ENCODE results near the gene PRDM16. TPM values are rescaled to one million over a fixed set of nuclear protein-coding genes. Genes with fewer than 3 reads are reported as not detected.

PRDM16 gene
- total RNA-seq, 1 donor from 2014 or later, result 0.13 TPM

- no peak for DNase-seq (ENCODE audit: low read depth, low spot score)
Observed at GRCh38 chr1:3259020-3259419, 190.0 kb downstream of the PRDM16 start.

- DNase-seq (ENCODE audit: low read depth, low spot score), result no peak
Observed at GRCh38 chr1:3261007-3261968, 192.3 kb downstream of the PRDM16 start.

DNA sequence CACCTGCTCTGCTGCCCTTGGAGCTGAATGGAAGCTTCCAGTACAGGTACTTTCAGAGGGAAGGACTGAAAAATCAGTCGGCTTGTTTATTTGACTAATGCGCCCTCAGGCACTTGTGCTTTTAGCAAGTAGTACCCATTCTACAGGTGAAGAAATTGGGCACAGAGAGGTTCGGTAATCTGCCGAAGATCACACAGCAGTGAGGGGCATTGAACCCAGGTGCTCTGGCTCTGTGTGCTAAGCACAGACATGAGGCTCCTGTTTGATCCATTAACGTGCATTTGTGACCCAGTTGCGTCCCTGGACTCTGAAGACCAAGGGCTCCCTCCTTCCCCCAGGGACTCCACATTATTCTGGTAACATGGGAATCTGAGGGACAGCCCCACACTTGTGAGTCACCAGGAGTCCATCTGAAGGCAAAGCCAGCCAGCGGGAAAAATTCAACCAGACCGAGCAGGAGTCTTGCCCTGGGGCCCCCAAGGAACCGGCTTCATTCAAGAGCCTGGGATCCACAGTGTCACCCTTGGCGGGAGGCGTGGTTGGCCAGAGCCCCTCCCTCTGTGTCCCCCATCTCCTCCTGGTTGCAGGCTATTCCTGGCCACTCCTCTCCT lies 193.1 kb downstream of the PRDM16 start:
- DNase-seq (ENCODE audit: low read depth, low spot score), result no peak

DNA sequence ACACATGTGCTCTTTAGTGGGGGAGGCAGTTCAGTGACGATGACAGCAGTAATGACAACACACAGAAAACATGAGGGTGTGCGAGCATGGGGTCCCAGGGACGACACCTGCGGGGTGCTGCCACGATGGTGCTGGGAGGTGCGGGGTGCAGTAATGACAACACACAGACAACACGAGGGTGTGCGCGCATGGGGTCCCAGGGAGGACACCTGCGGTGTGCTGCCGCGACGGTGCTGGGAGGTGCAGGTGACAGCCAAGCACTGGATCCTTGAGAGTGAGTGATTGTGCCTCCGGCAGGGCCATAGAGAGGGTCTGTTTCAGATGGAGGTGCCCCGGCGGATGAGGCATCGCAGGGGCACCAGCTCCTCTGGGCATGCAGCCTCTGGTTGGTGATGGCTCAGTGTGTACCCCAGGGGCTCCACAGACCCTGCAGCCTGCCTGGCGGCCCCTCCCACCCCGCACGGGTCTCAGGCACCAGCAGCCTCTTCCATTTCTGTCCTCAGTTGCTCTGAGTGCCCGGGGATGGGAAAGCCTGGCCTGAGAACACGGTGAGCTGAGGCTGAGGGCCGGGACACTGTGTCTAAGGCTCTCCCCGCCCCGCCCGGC lies 193.8 kb downstream of the PRDM16 start:
- DNase-seq (ENCODE audit: low read depth, low spot score), result no peak

DNA sequence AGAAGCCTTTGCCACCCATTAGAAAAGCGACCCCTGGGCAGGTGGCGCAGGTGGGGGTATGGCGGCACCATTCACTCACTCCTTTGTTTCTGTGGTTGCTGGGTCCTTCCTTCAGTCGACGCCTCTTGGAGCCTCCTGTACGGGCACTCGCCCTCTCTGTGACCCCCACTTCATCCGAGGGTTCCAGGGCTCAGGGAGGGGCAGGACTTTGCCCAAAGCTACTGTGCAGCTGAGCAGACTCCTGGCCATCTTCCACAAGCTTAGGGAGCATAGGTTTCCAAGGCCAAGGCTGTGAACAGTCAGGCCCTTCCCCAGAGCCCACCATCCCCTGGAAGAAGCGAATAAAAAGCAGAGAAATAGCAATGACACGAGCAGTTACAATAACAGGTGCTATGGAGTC lies 194.8 kb downstream of the PRDM16 start:
- no peak for DNase-seq (ENCODE audit: low read depth, low spot score)

DNA sequence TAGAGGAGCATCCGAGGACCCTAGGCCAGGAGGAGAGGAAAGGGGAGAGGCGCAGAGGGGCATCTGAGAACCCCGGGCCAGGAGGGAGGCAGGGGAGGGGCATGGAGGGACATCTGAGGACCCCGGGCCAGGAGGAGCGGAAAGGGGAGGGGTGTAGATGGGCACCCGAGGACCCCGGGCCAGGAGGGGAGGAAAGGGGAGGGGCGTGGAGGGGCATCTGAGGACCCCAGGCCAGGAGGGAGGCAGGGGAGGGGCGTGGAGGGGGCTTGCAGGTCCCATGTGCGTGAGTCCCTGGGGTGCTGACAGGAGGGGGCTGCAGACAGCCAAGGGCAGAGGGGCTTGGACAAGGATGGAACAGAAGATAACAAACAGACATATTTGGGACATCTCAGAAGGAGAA lies 195.5 kb downstream of the PRDM16 start:
- no peak for DNase-seq (ENCODE audit: low read depth, low spot score)

GRCh38 chr1:3265835-3266805 lies 197.1 kb downstream of the PRDM16 start:
- DNase-seq (ENCODE audit: low read depth, low spot score), result no peak

GRCh38 chr1:3266870-3267549 lies 198.0 kb downstream of the PRDM16 start:
- DNase-seq (ENCODE audit: low read depth, low spot score), result no peak

GRCh38 chr1:3267550-3268270 lies 198.7 kb downstream of the PRDM16 start:
- DNase-seq (ENCODE audit: low read depth, low spot score), result no peak

- no peak for DNase-seq (ENCODE audit: low read depth, low spot score)
Observed at GRCh38 chr1:3268281-3268680, 199.3 kb downstream of the PRDM16 start.

DNA sequence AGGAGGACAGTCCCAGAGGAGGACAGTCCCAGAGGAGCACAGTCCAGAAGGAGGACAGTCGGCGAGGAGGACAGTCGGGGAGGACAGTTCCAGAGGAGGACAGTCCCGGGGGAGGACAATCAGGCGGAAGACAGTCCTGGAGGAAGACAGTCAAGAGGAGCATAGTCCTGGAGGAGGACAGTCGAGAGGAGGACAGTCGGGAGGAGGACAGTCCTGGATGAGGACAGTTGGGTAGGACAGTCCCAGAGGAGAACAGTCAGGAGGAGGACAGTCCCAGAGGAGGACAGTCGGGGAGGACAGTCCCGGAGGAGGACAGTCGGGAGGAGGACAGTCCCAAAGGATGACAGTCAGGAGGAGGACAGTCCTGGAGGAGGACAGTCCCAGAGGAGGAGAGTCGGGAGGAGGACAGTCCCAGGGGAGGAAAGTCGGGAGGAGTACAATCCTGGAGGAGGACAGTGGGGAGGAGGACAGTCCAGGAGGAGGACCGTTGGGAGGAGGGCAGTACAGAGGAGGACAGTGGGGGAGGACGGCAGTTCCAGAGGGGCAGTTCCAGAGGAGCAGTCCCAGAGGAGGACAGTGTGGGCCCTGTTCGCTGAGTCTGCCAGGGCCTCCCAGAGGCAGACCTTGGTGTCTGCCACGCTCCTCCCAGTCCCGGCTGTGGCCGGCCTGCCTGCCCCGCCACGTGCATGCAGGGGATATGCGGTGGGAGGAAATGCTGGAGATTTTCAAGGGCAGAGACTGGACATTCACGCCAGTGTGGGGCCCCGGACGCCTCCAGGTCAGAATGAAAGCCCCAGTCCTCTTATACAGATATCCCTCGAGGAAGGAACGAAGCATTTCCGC lies 201.6 kb downstream of the PRDM16 start:
- DNase-seq (ENCODE audit: low read depth, low spot score), result no peak

- DNase-seq (ENCODE audit: low read depth, low spot score), result no peak
Observed at GRCh38 chr1:3271866-3272265, 202.9 kb downstream of the PRDM16 start.

DNA sequence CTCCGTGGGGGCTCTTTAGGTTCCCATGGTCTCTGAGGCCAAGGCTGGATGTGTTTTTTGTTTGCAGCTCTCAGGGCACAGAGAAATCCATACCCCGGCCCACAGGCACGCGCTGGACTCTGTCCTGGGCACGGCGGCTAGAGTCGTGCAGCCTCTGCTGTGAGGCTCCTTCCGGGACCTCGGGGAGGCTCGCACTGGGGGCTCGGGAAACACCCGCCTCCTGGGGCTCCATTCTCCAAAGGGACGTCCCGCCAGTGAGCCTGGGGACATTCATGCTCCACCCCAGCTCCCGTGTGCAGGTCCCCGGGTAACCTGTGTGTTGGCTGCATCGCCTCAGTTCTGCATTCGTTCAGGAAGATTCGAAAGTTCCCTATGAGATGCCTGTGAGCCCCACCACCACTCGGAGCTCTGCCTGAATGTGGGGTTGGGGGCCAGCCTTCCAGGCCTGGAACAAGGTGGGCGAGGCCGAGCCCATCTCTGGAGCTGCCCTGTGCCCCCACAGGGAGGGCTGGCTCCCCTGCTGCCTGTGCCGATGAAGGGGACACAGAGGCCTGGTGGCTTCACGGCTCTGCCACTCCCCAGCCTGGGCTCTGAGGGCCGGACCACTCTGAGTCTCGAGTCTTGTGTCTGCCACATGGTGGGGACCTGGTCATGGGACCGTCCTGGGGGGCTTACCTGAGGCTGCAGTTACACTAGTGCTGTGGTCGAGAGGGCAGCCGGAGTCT lies 203.5 kb downstream of the PRDM16 start:
- DNase-seq (ENCODE audit: low read depth, low spot score), result no peak

DNA sequence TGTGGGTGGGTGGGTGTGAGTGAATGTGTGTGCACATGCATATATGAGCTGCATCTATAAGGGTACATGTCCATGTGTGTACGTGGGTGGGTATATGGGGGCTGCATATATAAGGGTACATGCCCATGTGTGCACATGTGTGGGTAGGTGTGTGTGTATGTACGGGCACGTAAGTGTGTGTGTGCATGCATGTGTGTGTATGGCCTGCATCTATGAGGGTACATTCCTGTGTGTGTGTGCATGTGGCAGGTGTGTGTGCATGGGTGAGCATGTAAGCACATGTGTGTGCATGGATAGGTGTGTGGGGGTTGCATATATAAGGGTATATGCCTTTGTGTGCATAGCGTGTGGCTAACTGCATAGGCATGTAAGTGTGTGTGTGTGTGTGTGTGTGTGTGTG lies 204.4 kb downstream of the PRDM16 start:
- DNase-seq (ENCODE audit: low read depth, low spot score), result no peak

DNA sequence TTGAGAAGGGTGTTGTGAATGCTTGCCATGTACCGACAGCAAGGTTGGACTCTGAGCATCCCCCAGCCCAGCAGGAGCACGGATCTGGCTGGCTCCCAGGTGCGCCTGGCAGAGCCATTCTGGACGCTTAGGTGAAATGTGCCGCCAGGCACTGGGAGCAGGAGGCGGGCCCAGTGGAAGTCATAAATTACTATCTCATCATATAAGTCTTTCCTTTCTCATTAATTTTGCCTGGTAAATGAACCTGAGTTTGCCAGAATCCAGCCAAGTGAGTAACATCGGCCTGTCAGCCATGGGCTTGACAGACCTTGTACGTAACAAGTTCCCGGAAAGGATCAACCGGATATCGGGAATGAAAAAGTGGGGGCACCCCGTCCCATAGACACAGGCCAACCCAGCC lies 206.0 kb downstream of the PRDM16 start:
- DNase-seq (ENCODE audit: low read depth, low spot score), result no peak

DNA sequence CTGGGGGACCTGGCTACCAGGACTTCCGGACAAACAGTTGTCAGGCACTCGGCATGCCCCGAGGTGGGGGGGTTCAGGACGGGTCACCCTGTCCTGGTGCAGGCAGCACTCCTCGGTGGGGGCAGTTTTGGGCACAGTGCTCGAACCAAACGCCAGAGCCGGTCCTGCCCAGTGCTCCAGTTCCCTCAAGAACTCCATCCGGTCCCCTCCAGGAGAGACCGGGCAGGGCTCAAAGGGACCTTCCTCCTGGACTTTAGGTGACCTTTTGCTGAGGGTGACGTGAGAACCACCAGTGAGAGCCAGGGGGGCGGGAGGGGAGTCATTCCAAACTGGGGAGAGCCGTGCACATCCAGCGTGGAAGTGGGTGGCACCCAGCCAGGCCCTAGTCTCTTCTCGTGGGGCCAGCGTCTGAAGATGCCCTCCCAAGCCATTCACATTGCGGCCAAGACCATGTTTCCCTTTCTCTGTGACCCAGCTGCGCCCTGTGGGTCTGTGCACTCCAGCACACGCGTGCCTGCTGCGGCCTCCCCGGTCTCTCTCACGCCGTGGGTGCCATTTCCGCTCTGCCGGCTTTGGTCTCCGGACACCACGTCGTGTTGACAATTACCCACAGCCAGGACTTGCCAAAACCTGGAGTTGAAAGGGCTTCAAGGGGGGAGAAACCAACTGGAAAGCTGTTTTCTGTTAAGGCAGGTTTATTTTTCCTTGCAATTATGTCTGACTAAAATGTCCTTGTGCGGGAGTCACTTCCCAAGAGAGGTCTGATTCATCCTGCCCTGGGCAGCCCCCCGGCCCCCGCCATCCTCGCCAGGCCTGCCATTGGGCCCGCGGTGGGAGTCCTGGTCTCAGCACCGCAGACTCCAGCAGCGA lies 206.7 kb downstream of the PRDM16 start:
- no peak for DNase-seq (ENCODE audit: low read depth, low spot score)

DNA sequence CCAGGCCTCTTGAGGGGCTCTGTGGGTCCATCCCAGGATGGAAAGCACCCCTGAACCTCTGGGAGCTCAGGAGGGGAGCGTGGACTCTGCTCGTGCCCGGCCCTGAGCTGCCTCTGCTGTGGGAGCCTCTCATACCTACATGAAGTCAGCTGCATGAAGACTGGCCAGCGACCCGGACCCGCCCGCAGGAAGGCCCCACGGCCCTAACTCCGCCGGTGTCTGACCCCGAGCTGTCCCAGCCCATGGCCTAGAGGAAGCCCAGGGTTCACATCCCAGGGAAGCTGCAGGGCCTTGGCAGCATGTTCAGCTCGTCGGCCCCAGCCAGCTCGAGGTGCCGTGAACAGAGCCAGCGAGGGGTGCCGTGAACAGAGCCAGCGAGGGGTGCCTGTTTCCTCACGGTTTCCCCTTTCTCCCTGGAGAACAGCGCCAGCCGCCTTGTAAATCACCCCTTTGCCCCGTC lies 207.4 kb downstream of the PRDM16 start:
- DNase-seq (ENCODE audit: low read depth, low spot score), result no peak
